ENCODE measurements around the gene BOLA2B.
"Not testable (repeated sequence)": the region's sequence is repeated elsewhere in the genome, so short reads cannot be mapped to it uniquely, and the experiment has no call there.

Gene BOLA2B

GRCh38 chr16:30193615-30194014, at the start of gene BOLA2B, which contains the start of gene SLX1A:
TSS of gene BOLA2B (minus strand) at chr16:30193666. CDS start at chr16:30193595, 71 bp downstream.
TSS of gene SLX1A (plus strand) at chr16:30193875. CDS start at chr16:30194085, 210 bp downstream.
- DNase-seq, result not testable (repeated sequence)

- DNase-seq, result not testable (repeated sequence)
Observed at GRCh38 chr16:30217082-30217481, 23.6 kb upstream of the BOLA2B start.

GRCh38 chr16:30211414-30211813, 17.9 kb upstream of the BOLA2B start:
- not testable (repeated sequence) for DNase-seq

GRCh38 chr16:30209032-30209431, 15.6 kb upstream of the BOLA2B start:
- not testable (repeated sequence) for DNase-seq

GRCh38 chr16:30207063-30207704, 13.7 kb upstream of the BOLA2B start:
- DNase-seq, result not testable (repeated sequence)

- not testable (repeated sequence) for DNase-seq
Observed at GRCh38 chr16:30206252-30206651, 12.8 kb upstream of the BOLA2B start.

- DNase-seq, result not testable (repeated sequence)
Observed at GRCh38 chr16:30205541-30206236, 12.2 kb upstream of the BOLA2B start.

- not testable (repeated sequence) for DNase-seq
Observed at GRCh38 chr16:30199608-30200343, 6.3 kb upstream of the BOLA2B start.

GRCh38 chr16:30199049-30199448, 5.6 kb upstream of the BOLA2B start, which contains the start of gene SULT1A3:
TSS of gene SULT1A3 (plus strand) at chr16:30199255. CDS start at chr16:30200729, 1,474 bp downstream.
- DNase-seq, result not testable (repeated sequence)

- DNase-seq, result not testable (repeated sequence)
Observed at GRCh38 chr16:30197001-30197400, 3.5 kb upstream of the BOLA2B start.

GRCh38 chr16:30194172-30194925, 883 bp upstream of the BOLA2B start:
- not testable (repeated sequence) for DNase-seq

- not testable (repeated sequence) for DNase-seq
Observed at GRCh38 chr16:30193098-30193497, 368 bp downstream of the BOLA2B start.

GRCh38 chr16:30191158-30191557, 2.3 kb downstream of the BOLA2B start:
- not testable (repeated sequence) for DNase-seq

- no peak for DNase-seq
Observed at GRCh38 chr16:30187971-30188561, 5.4 kb downstream of the BOLA2B start.

GRCh38 chr16:30187556-30187865, 6.0 kb downstream of the BOLA2B start:
- DNase-seq, result no peak

GRCh38 chr16:30186782-30187555, 6.5 kb downstream of the BOLA2B start:
- DNase-seq, result peak; percentile 81 to 94 (median 85)

- peak in 1 of 3 donors; percentile 28 for DNase-seq
Observed at GRCh38 chr16:30186444-30186781, 7.1 kb downstream of the BOLA2B start.

- peak; percentile 73 to 80 (median 75) for DNase-seq
Observed at GRCh38 chr16:30185683-30186421, 7.6 kb downstream of the BOLA2B start.

GRCh38 chr16:30184891-30185682, 8.4 kb downstream of the BOLA2B start:
- DNase-seq, result peak; percentile 32 to 47 (median 41)

Measured in suppressor macrophage treated with lipopolysaccharide for 1 hour (primary cell).